GM18498 (cell line): ENCODE measurements around the gene GMEB2.
"Not testable (repeated sequence)": the region's sequence is repeated elsewhere in the genome, so short reads cannot be mapped to it uniquely, and the experiment has no call there.

Experiments
- ATAC-seq: cut with Tn5 transposase; IDR thresholded peaks from one replicate; pipeline ENCODE4 v1.9.1; 2021; ENCODE audit warnings: mild to moderate bottlenecking, moderate library complexity; ENCODE audit not compliant: unreplicated experiment

Gene GMEB2

GRCh38 chr20:63561624-63562396 is 65.1 kb downstream of the GMEB2 start:
- no peak for ATAC-seq

DNA sequence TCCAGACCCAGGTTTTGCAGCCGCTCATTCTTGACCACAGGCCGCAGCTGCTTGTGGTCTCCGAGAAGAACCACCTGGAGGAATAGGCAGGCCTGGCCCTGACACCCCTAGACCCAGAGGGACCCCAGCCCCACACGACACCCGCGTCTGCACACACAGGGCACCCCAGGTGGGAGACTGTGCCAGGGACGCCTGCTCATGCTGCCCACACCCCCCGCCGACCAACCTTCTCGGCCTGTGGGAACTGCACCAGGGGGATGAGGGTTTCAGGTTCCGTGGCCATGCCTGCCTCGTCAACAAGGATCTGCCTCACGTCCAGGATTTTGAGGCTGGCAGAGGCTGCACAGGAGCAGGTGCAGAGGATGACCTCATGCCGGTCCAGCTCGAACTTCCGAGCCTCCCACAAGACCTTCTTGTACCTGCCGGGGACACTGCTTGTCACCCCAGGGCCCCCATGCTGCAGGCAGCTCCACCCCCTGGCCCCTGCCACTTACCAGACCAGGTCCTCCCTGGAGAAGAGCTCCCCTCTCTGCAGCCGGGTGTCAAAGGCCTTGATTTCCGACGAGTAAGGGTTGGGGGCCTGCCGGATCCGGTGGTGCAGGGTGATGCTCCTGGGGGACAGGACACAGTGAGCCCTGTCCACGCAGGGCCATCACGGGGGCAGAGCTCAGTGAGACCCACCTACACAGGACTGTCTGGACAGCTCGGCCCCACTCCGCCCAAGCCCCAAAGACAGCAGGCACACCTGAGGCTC is 65.9 kb downstream of the GMEB2 start:
- no peak for ATAC-seq

DNA sequence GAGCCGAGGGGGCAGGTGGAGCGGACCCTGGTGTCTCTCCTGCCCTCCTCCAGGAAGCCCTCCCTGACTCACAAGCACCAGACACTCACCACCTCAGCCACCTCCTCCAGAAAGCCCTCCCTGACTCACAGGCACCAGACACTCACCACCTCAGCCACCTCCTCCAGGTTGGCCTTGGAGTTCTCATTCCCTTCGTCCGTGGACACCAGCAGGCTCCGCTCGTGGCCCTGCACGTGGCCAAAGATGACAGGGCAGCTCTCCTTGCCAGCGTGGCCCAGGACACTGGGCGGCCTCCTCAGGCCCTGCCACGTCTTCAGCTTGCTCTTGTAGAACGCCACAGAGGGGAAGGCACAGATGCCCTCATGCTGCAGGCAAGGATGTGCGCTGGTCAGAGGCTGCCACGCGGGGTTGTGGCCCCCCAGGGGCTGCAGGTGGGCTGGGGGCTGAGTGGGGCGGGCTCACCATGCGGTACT is 66.5 kb downstream of the GMEB2 start:
- no peak for ATAC-seq

- ATAC-seq, result not testable (repeated sequence)
Observed at GRCh38 chr20:63559485-63560332, 67.2 kb downstream of the GMEB2 start.

- no peak for ATAC-seq
Observed at GRCh38 chr20:63558804-63559484, 68.0 kb downstream of the GMEB2 start.

- no peak for ATAC-seq
Observed at GRCh38 chr20:63557481-63557891, 69.4 kb downstream of the GMEB2 start.

GRCh38 chr20:63556873-63557478 is 69.9 kb downstream of the GMEB2 start:
- ATAC-seq, result no peak

GRCh38 chr20:63555661-63556381 is 71.1 kb downstream of the GMEB2 start:
- ATAC-seq, result no peak

DNA sequence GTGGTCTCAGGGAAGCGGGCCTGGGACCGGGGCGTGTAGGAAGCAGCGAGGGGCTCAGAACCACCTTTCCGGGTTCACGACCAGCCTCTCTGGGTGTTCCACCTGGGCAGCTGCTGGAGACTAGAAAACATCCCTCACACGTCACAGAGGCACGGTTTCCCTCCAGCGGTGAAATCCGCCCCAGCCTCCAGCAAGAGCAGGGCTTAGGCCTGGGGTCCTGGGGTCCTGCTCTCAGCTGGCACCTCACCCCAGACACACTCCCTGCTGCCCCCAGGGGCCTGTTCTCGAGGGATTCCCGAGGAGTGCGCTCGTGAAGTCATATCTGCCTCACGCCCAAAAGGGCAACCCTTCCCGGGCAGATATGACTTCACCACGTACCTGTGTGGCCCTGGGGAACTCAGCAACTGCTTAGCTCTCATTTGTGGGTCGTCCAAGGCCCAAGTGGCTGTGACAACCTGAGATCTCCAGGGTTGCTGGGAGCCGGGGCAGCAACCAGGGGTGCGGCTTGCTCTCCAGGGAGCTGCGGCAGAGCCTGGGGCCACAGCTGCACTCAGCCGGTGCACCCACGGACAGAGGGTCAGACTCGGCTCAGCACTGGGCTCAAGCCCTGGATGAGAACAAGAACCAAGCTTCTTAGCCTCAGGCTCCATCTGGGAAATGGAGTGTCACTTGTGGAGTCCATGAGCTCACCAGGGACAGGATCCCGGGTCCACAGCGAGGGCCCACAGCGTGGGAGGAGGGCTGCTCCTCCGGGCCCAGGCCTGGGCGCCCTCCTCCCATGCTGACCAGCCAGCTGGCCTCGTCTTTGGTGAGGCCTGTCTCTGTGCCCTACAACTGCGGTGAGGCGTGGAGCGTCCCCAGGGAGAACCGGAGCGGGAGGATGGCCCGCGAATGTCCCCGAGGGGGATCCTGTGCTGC is 72.3 kb downstream of the GMEB2 start:
- ATAC-seq, result peak; percentile 7

DNA sequence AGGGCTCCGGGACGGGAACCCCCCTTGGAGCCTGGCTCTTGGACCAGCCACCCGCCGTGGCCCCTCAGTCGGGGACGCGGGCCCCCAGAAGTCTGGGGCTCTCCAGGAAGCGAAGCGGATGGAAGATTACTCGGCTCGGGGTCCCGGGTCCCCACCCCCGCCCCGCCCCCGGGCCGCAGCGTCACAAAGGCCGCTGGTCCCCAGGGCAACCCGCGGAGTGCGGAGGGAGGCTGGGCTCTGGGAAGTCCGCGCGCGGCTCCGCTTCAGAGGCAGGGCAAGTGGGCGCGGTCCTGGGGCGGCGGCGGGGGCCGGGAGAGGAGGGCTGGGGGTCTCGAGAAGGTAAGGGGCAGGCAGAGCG is 73.0 kb downstream of the GMEB2 start, which contains the start of gene FNDC11:
Gene FNDC11 (plus strand): TSS at position 227 of the 358 bp plus-strand sequence. CDS start 1,505 bp downstream, outside the sequence.
- peak; percentile 32 for ATAC-seq

GRCh38 chr20:63553251-63553932 is 73.5 kb downstream of the GMEB2 start:
- ATAC-seq, result peak; percentile 49

DNA sequence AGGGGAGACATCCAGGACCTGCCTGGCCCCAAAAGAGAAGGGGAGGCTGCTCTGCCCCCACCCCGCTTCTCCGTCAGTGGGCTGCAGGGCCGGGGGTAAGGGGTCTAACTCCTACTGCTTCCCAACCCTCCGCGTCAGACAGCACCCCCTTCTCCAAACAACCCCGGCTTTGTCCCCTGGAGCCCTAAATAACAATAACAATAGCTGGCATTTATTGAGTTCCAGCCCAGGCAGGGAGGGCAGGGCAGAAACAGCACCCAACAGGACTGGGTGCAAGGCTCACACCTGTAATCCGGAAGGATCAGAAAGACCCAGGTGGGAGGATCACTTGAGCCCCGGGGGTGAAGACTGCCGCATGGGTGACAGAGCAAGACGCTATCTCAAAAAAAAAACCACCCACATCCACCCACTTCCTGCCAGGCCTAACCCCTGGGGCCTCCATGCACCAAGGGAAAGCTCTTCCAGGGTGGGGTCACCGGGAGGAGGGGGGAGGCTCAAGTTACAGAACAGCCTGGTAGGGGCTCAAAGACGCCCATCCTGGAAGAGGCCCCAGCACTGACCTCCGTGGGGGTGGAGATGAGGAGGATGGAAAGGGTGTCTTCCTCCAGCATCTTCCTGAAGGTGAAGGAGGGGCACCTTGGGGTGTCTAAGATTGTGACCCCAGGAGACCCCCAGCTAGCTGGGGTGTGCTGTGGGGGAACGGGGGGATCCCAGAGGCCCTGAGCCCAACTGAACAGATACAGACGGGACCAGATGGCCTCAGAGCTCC is 74.2 kb downstream of the GMEB2 start:
- peak; percentile 38 for ATAC-seq

DNA sequence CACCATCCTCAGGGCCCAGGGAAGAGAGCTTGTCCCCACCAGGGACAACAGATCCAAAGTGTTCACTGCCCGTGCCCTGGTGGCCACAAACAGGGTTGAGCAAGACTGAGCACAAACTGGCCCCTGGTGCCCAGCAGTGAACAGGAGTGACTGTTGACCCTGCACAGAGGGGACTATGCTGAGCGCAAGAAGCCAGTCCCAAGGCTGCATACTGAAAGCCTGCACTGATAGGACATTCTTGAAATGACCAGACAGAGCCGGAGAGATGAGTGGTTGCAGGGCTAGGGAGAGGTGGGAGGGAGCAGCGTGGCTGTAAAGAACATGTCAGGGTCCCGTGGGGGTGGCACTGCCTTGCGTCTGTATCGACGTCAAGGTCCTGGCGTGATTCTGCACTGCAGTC is 75.8 kb downstream of the GMEB2 start:
- no peak for ATAC-seq

DNA sequence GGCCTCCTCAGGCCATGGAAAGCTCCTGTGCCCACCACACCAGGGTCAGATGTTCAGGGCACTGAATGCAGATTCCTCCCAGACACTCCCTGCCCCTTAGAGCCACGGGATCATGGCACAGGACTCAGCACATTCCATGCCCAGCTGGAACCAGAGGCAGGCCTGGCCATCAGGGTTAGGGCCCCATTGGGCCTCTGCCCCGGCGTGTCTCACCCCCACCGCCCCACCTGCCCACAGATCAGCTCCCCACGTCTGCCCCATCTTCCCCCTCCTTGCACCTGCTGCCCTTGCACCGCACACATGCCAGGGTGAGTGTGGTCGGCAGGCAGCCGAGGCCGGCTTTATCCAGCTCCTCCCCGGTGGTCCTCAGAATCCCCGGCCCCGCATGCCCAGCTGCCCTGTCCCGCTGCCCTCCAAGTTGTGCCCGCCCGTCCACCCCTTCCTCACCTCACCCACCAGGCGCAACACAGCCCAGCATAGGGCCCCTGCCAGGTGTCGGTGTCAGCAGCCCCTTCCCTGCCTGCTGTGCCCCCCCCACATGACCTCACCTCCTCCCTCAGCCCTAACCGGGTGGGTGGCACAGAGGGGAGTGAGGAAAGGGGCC is 77.1 kb downstream of the GMEB2 start:
- ATAC-seq, result no peak

DNA sequence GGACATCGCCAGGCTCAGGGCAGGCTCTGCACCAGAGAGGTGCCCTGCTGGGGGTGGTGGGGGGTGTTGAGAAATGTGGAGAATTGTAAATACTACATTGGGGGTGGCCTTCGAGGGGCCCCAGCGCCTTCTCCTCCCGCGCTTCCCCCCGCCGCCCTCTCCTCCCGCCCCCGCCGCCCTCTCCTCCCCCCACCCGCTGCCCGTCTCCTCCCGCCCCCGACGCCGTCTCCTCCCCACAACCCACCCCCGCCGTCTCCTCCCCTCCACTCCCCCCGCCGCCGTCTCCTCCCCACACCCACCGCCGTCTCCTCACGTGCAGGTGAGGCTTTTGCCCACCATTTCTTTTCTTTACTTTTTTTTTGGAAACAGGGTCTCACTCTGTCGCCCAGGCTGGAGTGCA is 77.9 kb downstream of the GMEB2 start:
- ATAC-seq, result no peak

DNA sequence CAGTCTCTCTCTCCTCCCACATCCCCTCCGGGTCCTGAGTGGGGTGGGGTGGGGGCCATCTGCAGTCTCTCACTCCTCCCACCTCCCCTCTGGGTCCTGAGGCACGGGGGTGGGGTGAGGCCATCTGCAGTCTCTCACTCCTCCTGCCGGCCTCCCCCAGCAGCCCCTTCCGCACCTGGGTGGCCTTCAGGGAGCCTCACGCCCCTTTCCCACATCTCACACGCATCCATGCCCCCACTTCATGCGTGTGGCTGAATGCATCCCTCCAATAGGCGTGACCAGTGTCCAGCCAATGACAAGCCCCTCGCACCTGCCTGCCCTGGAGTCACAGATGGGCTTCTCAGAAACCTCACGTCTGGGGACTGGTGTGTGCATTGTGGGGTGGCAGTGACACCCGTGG is 78.4 kb downstream of the GMEB2 start:
- ATAC-seq, result no peak
